Middle frontal gyrus (tissue), 1 donor: Measurements from ENCODE around the gene MORN5.

Source experiments
- DNase-seq: peaks from one replicate; pipeline ENCODE4 v3.0.0-alpha.2; 2015; ENCODE audit warnings: low spot score; ENCODE audit errors: extremely low spot score

MORN5 gene

DNA sequence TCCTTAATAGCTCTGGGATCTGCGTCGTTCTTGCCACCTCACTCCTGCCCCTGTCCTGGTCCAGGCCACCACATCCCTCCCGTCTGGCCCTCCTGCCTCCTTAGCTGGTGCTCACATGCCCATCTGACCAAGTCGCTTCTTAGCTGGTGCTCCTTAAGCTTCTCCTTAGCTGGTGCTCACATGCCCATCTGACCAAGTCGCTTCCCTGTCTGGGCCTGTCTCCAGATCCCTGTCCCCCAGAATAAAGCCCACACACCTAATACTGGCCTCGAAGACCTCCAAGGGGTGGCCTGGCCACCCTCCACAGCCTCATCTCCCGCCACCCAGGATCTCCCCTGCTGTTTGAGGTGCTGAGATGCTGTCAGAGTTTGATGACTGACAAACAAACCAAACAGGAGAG, 35.2 kb upstream of the MORN5 start:
- no peak for DNase-seq

DNA sequence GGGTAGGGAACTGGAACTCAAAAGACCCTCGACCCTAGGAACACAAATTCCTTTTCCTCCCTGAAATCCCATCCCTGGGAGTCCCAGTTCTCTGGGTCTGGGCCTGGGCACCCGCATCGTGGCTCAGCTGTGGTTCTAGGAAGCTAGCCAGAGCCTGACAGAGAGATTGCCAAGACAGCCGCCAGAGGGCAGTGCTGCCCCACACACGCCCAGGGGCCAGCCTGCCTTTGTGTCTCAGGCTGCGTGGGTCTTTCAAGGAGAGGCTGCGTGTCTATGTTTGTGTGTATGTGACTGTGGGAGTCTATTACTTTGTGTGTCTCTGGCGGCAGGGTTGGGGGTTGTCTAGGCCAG, 34.6 kb upstream of the MORN5 start:
- peak; percentile 74 for DNase-seq

- no peak for DNase-seq
These were observed 34.0 kb upstream of the MORN5 start for GRCh38 chr9:122125509-122126330.

DNA sequence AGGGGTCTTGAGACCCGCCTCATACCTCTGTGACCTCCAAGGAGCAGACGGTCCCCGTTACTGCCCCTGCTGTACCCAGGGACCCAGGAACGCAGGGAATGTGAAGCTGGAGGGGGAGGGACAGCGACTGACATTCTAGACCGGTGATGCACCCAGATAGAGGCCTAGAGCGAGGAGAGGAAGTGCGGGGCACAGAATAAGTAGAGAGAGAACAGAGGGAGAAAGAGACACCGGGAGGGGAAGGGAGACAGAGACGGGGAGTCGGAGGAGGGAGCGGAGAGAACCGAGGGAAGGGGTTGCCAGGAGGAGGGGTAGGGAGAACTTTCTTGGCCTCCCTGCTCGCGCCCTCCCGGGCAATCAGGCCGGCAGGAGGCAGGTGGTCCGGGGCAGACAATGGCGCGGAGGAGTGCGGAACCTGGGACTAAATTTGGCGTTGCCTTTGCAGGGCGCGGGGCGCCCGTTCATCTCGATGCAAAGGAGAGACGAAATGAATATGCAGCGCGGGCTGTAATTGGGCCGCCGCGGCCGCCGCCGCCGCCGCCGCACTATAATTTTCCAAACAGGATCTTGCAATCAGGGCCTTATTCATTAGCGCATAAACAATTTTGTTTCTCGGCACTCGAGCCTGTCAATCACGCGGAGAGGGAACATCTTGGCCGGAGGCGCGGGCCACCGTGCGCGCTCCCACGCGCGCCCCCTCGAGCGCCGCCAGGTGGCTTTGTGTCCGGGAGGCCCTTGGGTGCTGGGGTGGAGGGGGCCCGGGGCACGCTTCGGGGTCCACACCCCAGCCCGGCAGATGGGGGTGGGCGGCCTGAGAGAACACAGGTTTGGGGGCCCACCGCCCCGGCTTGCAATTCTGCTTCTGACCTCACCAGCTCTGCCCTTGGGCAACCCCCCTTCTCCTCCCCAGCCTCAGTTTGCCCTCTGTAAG, 33.1 kb upstream of the MORN5 start:
- DNase-seq = no peak

- DNase-seq = peak; percentile 32
These were observed 32.3 kb upstream of the MORN5 start for GRCh38 chr9:122127396-122127798.

GRCh38 chr9:122128007-122128968, 31.4 kb upstream of the MORN5 start:
- DNase-seq = no peak

GRCh38 chr9:122128969-122129343, 30.8 kb upstream of the MORN5 start:
- DNase-seq = no peak

DNA sequence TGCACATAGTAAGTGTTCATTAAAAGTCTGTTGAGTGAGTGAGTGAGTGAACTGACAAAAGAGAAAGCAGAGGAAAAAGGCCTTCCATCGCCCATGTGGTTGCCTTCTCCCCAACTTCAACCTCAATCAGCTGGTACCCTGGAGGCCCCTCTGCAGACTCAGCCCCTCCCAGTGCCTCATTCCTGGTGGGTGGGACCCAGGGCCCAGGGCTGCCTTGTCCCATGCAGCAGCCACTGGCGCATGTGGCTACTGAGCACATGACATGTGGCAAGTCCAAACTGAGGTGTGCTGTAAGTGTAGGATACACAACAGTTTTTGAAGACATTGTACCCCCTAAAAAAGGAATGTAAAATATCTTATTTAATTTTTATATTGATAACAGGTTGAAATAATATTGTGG, 29.7 kb upstream of the MORN5 start:
- no peak for DNase-seq

DNA sequence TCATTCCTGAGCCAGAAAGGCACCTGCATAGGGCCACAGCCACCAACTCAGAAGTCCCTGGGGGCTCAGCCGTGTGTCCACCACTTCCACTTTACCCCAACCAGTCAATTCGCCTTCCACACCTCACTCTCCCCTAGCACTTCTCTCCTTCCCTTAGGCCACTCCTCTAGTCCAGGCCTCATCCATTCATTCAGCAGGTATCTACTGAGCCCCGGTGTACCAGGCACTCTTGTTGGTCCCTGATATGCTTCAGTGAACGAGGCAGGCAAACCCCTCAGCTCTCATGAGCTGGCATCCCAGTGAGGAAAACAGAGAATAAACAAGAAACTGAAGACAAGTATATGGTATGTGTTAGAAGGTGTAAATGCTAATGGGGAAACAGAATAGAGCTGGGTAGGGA, 28.9 kb upstream of the MORN5 start:
- DNase-seq = no peak

- no peak for DNase-seq
These were observed 28.2 kb upstream of the MORN5 start for GRCh38 chr9:122131401-122132001.

DNA sequence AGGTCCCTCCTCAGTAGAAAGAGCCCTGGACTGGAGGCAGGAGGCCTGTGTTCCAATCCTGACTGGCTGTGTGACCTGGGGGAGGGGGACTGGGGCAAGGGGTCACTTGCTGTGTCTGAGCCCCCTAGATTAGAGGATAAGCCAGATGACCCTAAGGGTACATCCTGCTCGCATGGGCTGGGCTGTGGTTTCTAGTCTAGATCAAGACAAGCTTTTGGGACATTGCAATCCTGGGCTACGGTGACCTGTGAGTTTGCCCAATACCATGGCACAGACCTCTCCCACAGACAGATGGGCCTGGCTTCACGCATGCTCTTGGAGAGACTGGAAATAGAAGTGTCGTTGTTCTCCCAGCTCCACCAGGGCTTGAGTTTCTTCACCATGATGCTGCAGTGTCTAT, 27.2 kb upstream of the MORN5 start:
- no peak for DNase-seq

GRCh38 chr9:122133263-122133983, 26.3 kb upstream of the MORN5 start:
- no peak for DNase-seq

DNA sequence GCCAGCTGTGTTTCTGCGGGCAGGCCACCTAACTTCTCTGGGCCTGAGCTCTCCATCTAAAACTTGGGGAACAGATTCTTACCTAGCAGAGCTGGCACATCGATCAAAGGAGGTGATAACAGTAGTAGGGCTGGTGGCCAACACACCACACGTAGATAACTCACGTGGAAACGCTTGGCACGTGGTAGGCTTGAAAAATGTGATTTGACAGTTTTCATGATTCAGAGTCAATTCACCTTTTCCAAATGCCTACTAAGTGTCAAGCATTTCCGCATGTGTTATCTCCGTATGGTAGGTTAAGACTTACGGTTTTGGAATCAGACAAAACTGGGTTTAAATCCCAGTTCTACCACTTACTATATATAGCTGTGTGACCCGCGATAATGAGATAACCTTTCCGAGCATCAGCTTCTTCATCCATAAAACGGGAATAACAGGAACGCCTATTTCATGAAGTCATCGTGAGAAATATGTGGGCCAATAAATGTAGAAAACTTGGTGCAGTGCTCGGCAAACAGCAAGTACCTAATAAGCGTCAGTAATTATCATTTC, 25.6 kb upstream of the MORN5 start:
- no peak for DNase-seq

DNA sequence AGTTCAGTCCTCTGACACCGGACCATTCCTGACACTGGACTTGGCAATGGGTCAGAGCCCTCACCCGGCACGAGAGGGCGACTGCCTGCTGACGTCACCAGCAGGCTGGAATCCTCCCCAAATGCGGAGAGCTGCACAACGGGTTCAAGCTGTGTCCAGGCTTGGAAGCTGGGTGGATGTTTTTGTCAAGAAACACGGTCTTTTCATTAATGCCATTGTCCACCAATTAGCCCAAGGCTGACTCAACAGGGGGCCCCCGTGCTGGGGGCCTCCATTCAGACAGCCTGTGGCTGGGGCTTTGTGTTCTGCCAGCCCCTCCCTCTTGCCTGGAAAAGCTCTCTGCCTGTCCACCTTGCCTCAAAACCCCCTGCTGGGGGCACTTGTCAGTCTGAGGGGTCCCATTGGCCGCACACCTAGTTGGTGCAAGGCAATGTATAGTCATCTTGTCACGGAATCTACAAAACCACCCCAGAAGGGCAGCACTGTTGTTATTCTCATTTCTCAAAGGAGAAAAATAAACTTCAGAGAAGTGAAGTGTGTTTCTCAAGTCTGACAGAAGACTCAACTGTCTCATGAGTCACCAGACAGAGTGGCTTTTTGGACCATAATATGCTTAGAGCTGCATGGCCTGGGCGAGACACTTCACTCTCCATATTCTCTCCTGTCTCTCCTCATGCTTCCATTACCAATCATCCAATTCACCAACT, 24.7 kb upstream of the MORN5 start:
- no peak for DNase-seq

GRCh38 chr9:122135529-122135859, 24.2 kb upstream of the MORN5 start:
- DNase-seq = no peak

DNA sequence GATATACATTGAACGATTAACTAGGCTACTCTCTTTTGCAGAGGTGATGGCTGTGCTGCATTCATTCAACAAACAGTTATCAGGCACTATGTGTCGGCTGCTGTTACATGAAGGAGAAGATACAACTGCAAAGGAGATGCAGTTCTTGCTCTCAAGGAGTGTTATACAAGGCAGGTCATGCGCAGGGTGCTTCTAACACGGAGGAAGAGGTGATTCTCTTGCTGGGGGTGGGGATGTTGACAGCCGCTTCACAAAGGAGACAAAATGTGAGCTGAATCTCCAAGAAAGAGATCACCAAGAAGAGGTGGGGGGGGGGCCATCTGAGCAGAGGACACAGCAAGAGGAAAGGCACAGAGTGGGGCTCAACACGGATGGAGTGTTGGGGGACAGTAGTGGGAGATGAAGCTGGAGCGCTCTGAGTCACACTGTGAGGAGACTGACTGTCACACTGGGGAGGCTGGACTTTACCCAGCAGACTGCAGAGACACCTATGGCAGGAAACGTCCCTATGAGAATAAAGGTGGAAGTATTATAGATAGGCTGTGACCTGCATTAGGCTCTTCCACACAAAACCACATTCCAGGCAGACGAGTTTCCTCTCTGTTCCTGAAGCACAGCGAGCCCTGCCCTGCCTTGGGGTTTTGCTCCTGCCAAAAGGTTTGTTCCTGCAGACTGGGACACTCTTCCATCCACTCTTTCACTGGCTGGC, 21.0 kb upstream of the MORN5 start:
- no peak for DNase-seq

DNA sequence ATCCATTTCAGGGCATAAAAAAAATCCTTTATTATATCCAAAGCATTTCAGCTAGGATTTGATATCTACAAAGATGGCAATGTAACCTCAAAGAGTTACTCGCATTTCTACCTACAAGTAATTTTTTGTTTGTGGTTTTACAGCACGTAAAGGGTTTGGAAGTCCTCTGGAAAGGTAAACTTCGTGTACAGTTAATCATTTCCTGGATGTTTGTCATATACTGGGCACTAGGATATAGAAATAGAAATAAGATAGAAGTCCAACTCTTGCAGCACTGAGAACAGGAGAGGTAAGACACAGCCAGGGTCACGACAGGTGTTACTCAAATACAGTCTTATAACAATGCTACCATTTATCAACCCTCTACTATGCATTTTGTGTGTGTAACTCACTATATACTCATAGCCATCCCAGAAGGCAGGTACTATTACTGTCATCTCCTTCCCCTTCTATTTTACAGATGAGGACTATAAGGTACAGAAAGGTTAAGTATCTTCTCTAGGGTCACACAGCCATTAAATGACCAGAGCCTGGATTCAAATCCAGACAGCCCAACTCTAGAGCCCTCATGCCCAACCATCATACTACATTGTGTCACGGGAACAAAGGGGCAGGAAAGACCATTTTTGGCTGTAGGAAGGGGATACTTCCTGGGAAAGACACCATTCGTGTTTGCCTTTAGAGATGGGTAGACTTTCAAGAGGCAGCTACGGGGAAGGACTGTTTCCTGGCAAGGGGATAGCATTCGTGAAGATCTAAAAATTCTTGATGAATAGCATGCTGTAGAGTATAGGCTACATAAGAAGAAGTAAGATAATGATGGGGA, 19.1 kb upstream of the MORN5 start:
- DNase-seq = no peak

DNA sequence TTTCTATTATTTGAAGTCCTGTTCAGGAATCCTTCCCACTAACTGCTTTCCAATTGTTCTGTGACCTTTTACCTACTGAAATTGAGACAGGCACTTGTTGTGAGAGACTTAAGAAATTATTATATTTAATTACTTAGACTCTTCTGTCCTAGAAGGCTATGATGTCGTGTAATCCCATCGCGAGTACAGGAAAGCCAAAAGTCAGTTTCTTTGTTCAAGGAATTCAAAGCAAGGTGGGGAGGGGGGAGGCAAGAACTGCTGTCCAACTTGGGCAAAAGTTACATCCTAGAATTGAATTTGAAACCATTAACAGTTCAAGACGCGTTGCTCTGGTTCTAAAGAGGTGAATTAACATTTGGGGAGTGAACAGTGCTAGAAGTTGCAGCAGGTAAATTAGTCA, 18.0 kb upstream of the MORN5 start:
- DNase-seq = no peak
